Natural killer cell (primary cell): Measurements from ENCODE around the gene CBY1. TPM values are rescaled to one million over a fixed set of nuclear protein-coding genes. Genes with fewer than 3 reads are reported as not detected.

Experiments
- ATAC-seq, 3 donors: fragments of 150-1000 bp in 2 of 3; fragments of 200-7000 bp in 1 of 3; cut with Tn5 transposase; 1 replicate in 1 of 3; 2 replicates in 2 of 3; pipeline ENCODE4 v1.10.0; 2021; ENCODE audit warnings: mild to moderate bottlenecking in 2 of 3, moderate library complexity in 2 of 3
- DNase-seq, 2 donors: peaks; one replicate each; pipeline versions ENCODE4 v3.0.0 to v3.0.0-alpha.2; 2013 to 2021; ENCODE audit warnings: mixed read lengths in 1 of 2
- H3K27ac ChIP-seq: one replicate; pipeline ENCODE4 v1.5.1; 2013; ENCODE audit warnings: mild to moderate bottlenecking, low read length
- H3K27me3 ChIP-seq: one replicate; pipeline ENCODE4 v1.6.1; 2013; ENCODE audit warnings: low read length; ENCODE audit not compliant: control insufficient read depth, insufficient read depth
- H3K36me3 ChIP-seq: one replicate; pipeline ENCODE4 v1.6.1; 2013; ENCODE audit warnings: low read length; ENCODE audit not compliant: control insufficient read depth, insufficient read depth
- H3K4me1 ChIP-seq: one replicate; pipeline ENCODE4 v1.6.1; 2013; ENCODE audit warnings: low read length; ENCODE audit not compliant: control insufficient read depth, insufficient read depth
- H3K4me3 ChIP-seq: one replicate; pipeline ENCODE4 v1.5.1; 2013; ENCODE audit warnings: low read length
- H3K9me3 ChIP-seq: one replicate; pipeline ENCODE4 v1.6.1; 2013; ENCODE audit warnings: low read length; ENCODE audit not compliant: control insufficient read depth, insufficient read depth
- H3K27ac Mint-ChIP-seq, 2 donors: one replicate each; pipeline ENCODE4 v1.8.0; 2022; ENCODE audit warnings: mild to moderate bottlenecking in 2 of 2, mixed read lengths in 2 of 2, moderate library complexity in 1 of 2
- H3K27me3 Mint-ChIP-seq, 2 donors: one replicate each; pipeline ENCODE4 v1.8.0; 2022; ENCODE audit warnings: low read depth in 2 of 2, mixed read lengths in 2 of 2
- H3K36me3 Mint-ChIP-seq: one replicate; pipeline ENCODE4 v1.8.0; 2022; ENCODE audit warnings: mixed read lengths
- H3K4me1 Mint-ChIP-seq, 2 donors: one replicate each; pipeline ENCODE4 v1.8.0; 2022; ENCODE audit warnings: mixed read lengths in 2 of 2
- H3K4me3 Mint-ChIP-seq: one replicate; pipeline ENCODE4 v1.8.0; 2022; ENCODE audit warnings: mild to moderate bottlenecking, moderate library complexity, mixed read lengths
- H3K9me3 Mint-ChIP-seq, 2 donors: one replicate each; pipeline ENCODE4 v1.8.0; 2022; ENCODE audit warnings: mixed read lengths in 2 of 2
- CTCF ChIP-seq: fragments of 200-600 bp; IDR thresholded peaks from one replicate; pipeline ENCODE4 v1.8.0; 2022; ENCODE audit warnings: antibody characterized with exemption
- WGBS: methylation state at CpG from one replicate; pipeline ENCODE4 v1.1.7; 2013; ENCODE audit warnings: missing lambda C conversion rate; ENCODE audit not compliant: insufficient coverage; 5-methylcytosine and 5-hydroxymethylcytosine counted together
- intact Hi-C: fragments of 100-400 bp; cut with micrococcal nuclease; formaldehyde crosslinking; loops from one replicate; pipeline ENCODE4 v1.14.2; 2022
- total RNA-seq, 4 donors: library from RNA; stranded (reverse); fragments of 120-200 nt in 1 of 4; gene quantifications; one replicate each; pipeline versions ENCODE4 v1.2.3 to v1.2.4, GENCODE V29; 2013 to 2022

The CBY1 gene
- total RNA-seq, 3 donors from 2014 or later (not counting 1 experiment from before 2014, with no cell fraction given), result 8.2 to 10.9 (median 10.8) TPM

GRCh38 chr22:38645430-38645829, 11.0 kb upstream of the CBY1 start:
- no peak overlapping the region for H3K27ac Mint-ChIP-seq
- no peaks in the 10 kb centered on the region for H3K36me3 Mint-ChIP-seq
- intact Hi-C loops, result no loop called here

GRCh38 chr22:38649841-38650522, 6.5 kb upstream of the CBY1 start:
- no peaks in the 10 kb centered on the region for H3K36me3 Mint-ChIP-seq
- H3K27me3 Mint-ChIP-seq, result peaks cover 8 to 10% of the 10 kb centered on the region in 2 donors
- intact Hi-C loops, result no loop called here
- H3K4me1 Mint-ChIP-seq, result no peaks in the 10 kb centered on the region
- ATAC-seq (no peak), DNase-seq (no peak)
- H3K9me3 Mint-ChIP-seq, result no peaks in the 10 kb centered on the region
- Histone ChIP-seq H3K4me3 (no peak overlapping the region), H3K4me1 (no peaks in the 10 kb centered on the region), H3K27ac (no peak overlapping the region), H3K27me3 (no peaks in the 10 kb centered on the region), H3K36me3 (no peaks in the 10 kb centered on the region), H3K9me3 (no peaks in the 10 kb centered on the region)
- TF ChIP-seq CTCF, result no peak
- H3K27ac Mint-ChIP-seq, result no peak overlapping the region
- 90% methylated on average over 1 of the region's 5 CpGs for WGBS
- no peak overlapping the region for H3K4me3 Mint-ChIP-seq

More at GRCh38 chr22:38645430-38645829, 11.0 kb upstream of the CBY1 start:
- no peak overlapping the region for H3K4me3 ChIP-seq
- H3K27ac ChIP-seq, result no peak overlapping the region
- no peak overlapping the region for H3K4me3 Mint-ChIP-seq
- H3K36me3 ChIP-seq, result no peaks in the 10 kb centered on the region
- no peak for TF ChIP-seq CTCF
- no peaks in the 10 kb centered on the region for H3K4me1 ChIP-seq
- no peak for ATAC-seq
- H3K9me3 ChIP-seq, result no peaks in the 10 kb centered on the region
- H3K27me3 ChIP-seq, result no peaks in the 10 kb centered on the region
- H3K4me1 Mint-ChIP-seq, result no peaks in the 10 kb centered on the region
- no peak for DNase-seq
- WGBS, result 89% methylated on average over 6 of the region's 6 CpGs
- H3K27me3 Mint-ChIP-seq, result peaks cover 8 to 10% of the 10 kb centered on the region in 2 donors
- no peaks in the 10 kb centered on the region for H3K9me3 Mint-ChIP-seq

- no peak for TF ChIP-seq CTCF
- intact Hi-C loops, result no loop called here
- Histone ChIP-seq H3K9me3 (no peaks in the 10 kb centered on the region), H3K27ac (no peak overlapping the region), H3K4me3 (no peak overlapping the region), H3K27me3 (no peaks in the 10 kb centered on the region), H3K36me3 (no peaks in the 10 kb centered on the region), H3K4me1 (peaks cover 14% of the 10 kb centered on the region)
- no peak overlapping the region for H3K27ac Mint-ChIP-seq
- H3K9me3 Mint-ChIP-seq, result no peaks in the 10 kb centered on the region
- peaks cover 4 to 8% of the 10 kb centered on the region in 2 donors for H3K27me3 Mint-ChIP-seq
- H3K4me1 Mint-ChIP-seq, result peaks cover 5 to 18% of the 10 kb centered on the region in 2 donors
- no peak for ATAC-seq
- no peak overlapping the region for H3K4me3 Mint-ChIP-seq
- DNase-seq, result peak in 1 of 2 donors; percentile 17
- no peaks in the 10 kb centered on the region for H3K36me3 Mint-ChIP-seq
These were observed 3.6 kb upstream of the CBY1 start for GRCh38 chr22:38652859-38653258.

- no peak overlapping the region for H3K27ac ChIP-seq
- no peak for TF ChIP-seq CTCF
- intact Hi-C loops, result no loop called here
- peaks cover 14% of the 10 kb centered on the region for H3K4me1 ChIP-seq
- Mint-ChIP-seq H3K4me3 (peak overlapping the region; percentile 41), H3K27ac (no peak overlapping the region), H3K36me3 (no peaks in the 10 kb centered on the region), H3K4me1 (peaks cover 5 to 18% of the 10 kb centered on the region in 2 donors), H3K27me3 (peaks cover 0 to 6% of the 10 kb centered on the region in 2 donors), H3K9me3 (no peaks in the 10 kb centered on the region)
- ATAC-seq, result no peak
- H3K9me3 ChIP-seq, result no peaks in the 10 kb centered on the region
- no peaks in the 10 kb centered on the region for H3K36me3 ChIP-seq
- WGBS, result 92% methylated on average over 8 of the region's 8 CpGs
- H3K4me3 ChIP-seq, result no peak overlapping the region
- no peak for DNase-seq
- no peaks in the 10 kb centered on the region for H3K27me3 ChIP-seq
These were observed 2.7 kb upstream of the CBY1 start for GRCh38 chr22:38653741-38654140.
